GM21367 (cell line): Measurements from ENCODE around the gene SNAPC4.
"Not testable (repeated sequence)": the region's sequence is repeated elsewhere in the genome, so short reads cannot be mapped to it uniquely, and the experiment has no call there.

Source experiments
- ATAC-seq: cut with Tn5 transposase; IDR thresholded peaks from one replicate; pipeline ENCODE4 v1.9.1; 2021; ENCODE audit not compliant: unreplicated experiment

The SNAPC4 gene

GRCh38 chr9:136433043-136433715 is 33.2 kb upstream of the SNAPC4 start:
- ATAC-seq, result no peak

- no peak for ATAC-seq
These were observed 32.6 kb upstream of the SNAPC4 start for GRCh38 chr9:136432591-136432990.

GRCh38 chr9:136431782-136432350 is 31.9 kb upstream of the SNAPC4 start:
- ATAC-seq, result no peak

- no peak for ATAC-seq
These were observed 30.7 kb upstream of the SNAPC4 start for GRCh38 chr9:136430588-136431234.

GRCh38 chr9:136429683-136430491 is 29.9 kb upstream of the SNAPC4 start:
- no peak for ATAC-seq

- no peak for ATAC-seq
These were observed 29.2 kb upstream of the SNAPC4 start for GRCh38 chr9:136429075-136429628.

- no peak for ATAC-seq
These were observed 26.8 kb upstream of the SNAPC4 start for GRCh38 chr9:136426787-136427186.

GRCh38 chr9:136425367-136425766 is 25.4 kb upstream of the SNAPC4 start:
- ATAC-seq, result not testable (repeated sequence)

GRCh38 chr9:136424750-136425362 is 24.9 kb upstream of the SNAPC4 start:
- ATAC-seq, result no peak

- no peak for ATAC-seq
These were observed 23.6 kb upstream of the SNAPC4 start for GRCh38 chr9:136423432-136424146.

- no peak for ATAC-seq
These were observed 22.9 kb upstream of the SNAPC4 start for GRCh38 chr9:136422876-136423275.

- ATAC-seq, result no peak
These were observed 21.8 kb upstream of the SNAPC4 start for GRCh38 chr9:136421791-136422190.

- no peak for ATAC-seq
These were observed 19.1 kb upstream of the SNAPC4 start for GRCh38 chr9:136419092-136419420.

- ATAC-seq, result no peak
These were observed 18.5 kb upstream of the SNAPC4 start for GRCh38 chr9:136418182-136419091.

- no peak for ATAC-seq
These were observed 16.9 kb upstream of the SNAPC4 start for GRCh38 chr9:136416914-136417313.

- ATAC-seq, result no peak
These were observed 16.5 kb upstream of the SNAPC4 start for GRCh38 chr9:136416427-136416826.

GRCh38 chr9:136412962-136413361 is 13.0 kb upstream of the SNAPC4 start:
- ATAC-seq, result no peak

GRCh38 chr9:136411378-136411777 is 11.4 kb upstream of the SNAPC4 start:
- no peak for ATAC-seq
